IPS DF 6.9 (cell line): Measurements from ENCODE around the gene MYO5A.
A peak's percentile ranks its signal among the peaks of the same experiment; 100 is the strongest.
"Not testable (repeated sequence)": the region's sequence is repeated elsewhere in the genome, so short reads cannot be mapped to it uniquely, and the experiment has no call there.

Experiments
- DNase-seq: peaks from one replicate; pipeline ENCODE4 v3.0.0-alpha.2; 2013; ENCODE audit warnings: low read depth, low spot score
- H3K27ac ChIP-seq: one replicate; pipeline ENCODE4 v1.5.1; 2013; ENCODE audit warnings: low read length, control low read depth
- H3K27me3 ChIP-seq: 2 replicates; pipeline ENCODE4 v1.6.1; 2013; ENCODE audit warnings: mild to moderate bottlenecking, low read length; ENCODE audit not compliant: control insufficient read depth, insufficient read depth
- H3K36me3 ChIP-seq: 2 replicates; pipeline ENCODE4 v1.6.1; 2013; ENCODE audit warnings: low read length; ENCODE audit not compliant: control insufficient read depth, insufficient read depth
- H3K4me1 ChIP-seq: 2 replicates; pipeline ENCODE4 v1.6.1; 2013; ENCODE audit warnings: low read length; ENCODE audit not compliant: control insufficient read depth, insufficient read depth
- H3K4me3 ChIP-seq: 2 replicates; pipeline ENCODE4 v1.5.1; 2013; ENCODE audit warnings: mild to moderate bottlenecking, low read length
- H3K9me3 ChIP-seq: 2 replicates; pipeline ENCODE4 v1.6.1; 2013; ENCODE audit warnings: low read length, inconsistent platforms; ENCODE audit not compliant: control insufficient read depth, insufficient read depth
- WGBS: extraction: QIAGEN DNeasy Blood & Tissue Kit; methylation state at CpG from one replicate; pipeline ENCODE4 v1.1.7; 2013; ENCODE audit warnings: mixed read lengths, missing lambda C conversion rate; ENCODE audit not compliant: insufficient read length, insufficient coverage; 5-methylcytosine and 5-hydroxymethylcytosine counted together

The MYO5A gene

GRCh38 chr15:52528564-52529340 is at the start of gene MYO5A:
Gene MYO5A, minus strand, starts transcription at chr15:52528880. Its CDS starts 74 bp downstream, at chr15:52528806.
- Histone ChIP-seq H3K36me3 (no peaks in the 10 kb centered on the region), H3K27me3 (peaks cover 17% of the 10 kb centered on the region; the same call in 1 of the 2 replicates), H3K4me1 (no peaks in the 10 kb centered on the region; the same call in 1 of the 2 replicates), H3K4me3 (peak within 1 kb of the TSS; percentile 80), H3K27ac (no peak within 1 kb of the TSS), H3K9me3 (no peaks in the 10 kb centered on the region)
- no peak for DNase-seq
- no CpG with 5 or more reads among the region's 103 CpGs for WGBS

GRCh38 chr15:52576692-52577091 is 48.0 kb upstream of the MYO5A start:
- no peak for DNase-seq
- WGBS = no CpG with 5 or more reads among the region's 2 CpGs
- H3K36me3 ChIP-seq = no peaks in the 10 kb centered on the region
- no peaks in the 10 kb centered on the region; the same call in 1 of the 2 replicates for H3K9me3 ChIP-seq
- H3K4me3 ChIP-seq = no peak overlapping the region
- H3K27ac ChIP-seq = no peak overlapping the region
- no peaks in the 10 kb centered on the region for H3K27me3 ChIP-seq
- no peaks in the 10 kb centered on the region for H3K4me1 ChIP-seq

- not testable (repeated sequence) for H3K4me1 ChIP-seq, H3K36me3 ChIP-seq, H3K27me3 ChIP-seq, H3K27ac ChIP-seq, H3K4me3 ChIP-seq, DNase-seq, H3K9me3 ChIP-seq
- WGBS = no CpG with 5 or more reads among the region's 7 CpGs
These were observed 46.9 kb upstream of the MYO5A start for GRCh38 chr15:52575573-52575972.

- Histone ChIP-seq H3K4me3 (no peak overlapping the region), H3K9me3 (no peaks in the 10 kb centered on the region; the same call in 1 of the 2 replicates), H3K27me3 (no peaks in the 10 kb centered on the region), H3K27ac (no peak overlapping the region), H3K36me3 (no peaks in the 10 kb centered on the region), H3K4me1 (no peaks in the 10 kb centered on the region)
- no CpG with 5 or more reads among the region's 2 CpGs for WGBS
- DNase-seq = no peak
These were observed 46.4 kb upstream of the MYO5A start for GRCh38 chr15:52575072-52575471.

- H3K27me3 ChIP-seq, H3K27ac ChIP-seq, H3K4me3 ChIP-seq, H3K9me3 ChIP-seq, H3K36me3 ChIP-seq, H3K4me1 ChIP-seq, DNase-seq: not testable (repeated sequence)
- WGBS = no CpG with 5 or more reads among the region's 3 CpGs
These were observed 45.9 kb upstream of the MYO5A start for GRCh38 chr15:52574623-52575022.

GRCh38 chr15:52568601-52569585 is 40.2 kb upstream of the MYO5A start, which contains the start of gene ARPP19:
Gene ARPP19, minus strand, starts transcription at chr15:52569030. Its CDS starts 138 bp downstream, at chr15:52568892.
- H3K4me1 ChIP-seq = no peaks in the 10 kb centered on the region

GRCh38 chr15:52567871-52568600 is 39.4 kb upstream of the MYO5A start:
- DNase-seq = no peak
- Histone ChIP-seq H3K27ac (no peak overlapping the region), H3K27me3 (no peaks in the 10 kb centered on the region), H3K4me1 (no peaks in the 10 kb centered on the region), H3K9me3 (no peaks in the 10 kb centered on the region; the same call in 1 of the 2 replicates), H3K4me3 (peak overlapping the region; percentile 88), H3K36me3 (no peaks in the 10 kb centered on the region)
- WGBS = no CpG with 5 or more reads among the region's 25 CpGs

More at GRCh38 chr15:52568601-52569585, 40.2 kb upstream of the MYO5A start, which contains the start of gene ARPP19:
- peak within 1 kb of the TSS; percentile 88 for H3K4me3 ChIP-seq
- WGBS = no CpG with 5 or more reads among the region's 82 CpGs
- H3K36me3 ChIP-seq = no peaks in the 10 kb centered on the region
- DNase-seq = peak; percentile 85
- H3K9me3 ChIP-seq = no peaks in the 10 kb centered on the region; the same call in 1 of the 2 replicates
- H3K27ac ChIP-seq = no peak within 1 kb of the TSS
- no peaks in the 10 kb centered on the region for H3K27me3 ChIP-seq

- no peaks in the 10 kb centered on the region for H3K27me3 ChIP-seq
- WGBS = no CpG with 5 or more reads among the region's 4 CpGs
- DNase-seq = no peak
- H3K9me3 ChIP-seq = no peaks in the 10 kb centered on the region
- no peaks in the 10 kb centered on the region for H3K4me1 ChIP-seq
- no peak overlapping the region for H3K4me3 ChIP-seq
- H3K27ac ChIP-seq = no peak overlapping the region
- no peaks in the 10 kb centered on the region for H3K36me3 ChIP-seq
These were observed 38.2 kb upstream of the MYO5A start for GRCh38 chr15:52566889-52567288.

GRCh38 chr15:52565417-52566358 is 37.0 kb upstream of the MYO5A start:
- H3K4me3 ChIP-seq, H3K36me3 ChIP-seq, DNase-seq, H3K9me3 ChIP-seq, H3K4me1 ChIP-seq, H3K27me3 ChIP-seq, H3K27ac ChIP-seq: not testable (repeated sequence)
- no CpG with 5 or more reads among the region's 13 CpGs for WGBS
